Measurements from ENCODE around the gene TIMP4. TPM values are rescaled to one million over a fixed set of nuclear protein-coding genes. Genes with fewer than 3 reads are reported as not detected.
A peak's percentile ranks its signal among the peaks of the same experiment; 100 is the strongest.

Gene TIMP4
- polyA plus RNA-seq, 1 of the 3 experiments (the other 2 are of a cell fraction) = not detected

DNA sequence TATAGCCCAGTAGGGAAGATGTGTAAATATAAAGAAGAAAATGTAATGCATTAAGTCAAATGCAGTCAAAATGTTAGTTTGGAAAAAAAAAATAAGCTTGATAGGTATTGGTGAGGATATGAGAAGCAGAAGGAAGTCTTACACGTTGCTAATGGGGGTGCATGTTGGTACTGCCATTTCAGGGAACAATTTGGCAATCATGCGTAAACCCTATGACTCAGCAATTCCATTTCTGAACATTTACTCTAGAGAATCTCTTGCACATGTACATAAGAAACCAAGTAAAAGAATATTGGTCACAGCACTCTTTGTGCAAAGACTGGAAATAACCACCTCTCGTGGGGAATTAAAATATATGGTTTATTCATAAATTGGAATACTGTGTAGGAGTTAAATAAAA, 35.5 kb upstream of the TIMP4 start (continued):
- TF ChIP-seq MAX (IDR thresholded peaks at IDR 0.05; ENCODE audit: low read depth) (peak; percentile 55), CTCF (IDR thresholded peaks at IDR 0.05) (no peak)

DNA sequence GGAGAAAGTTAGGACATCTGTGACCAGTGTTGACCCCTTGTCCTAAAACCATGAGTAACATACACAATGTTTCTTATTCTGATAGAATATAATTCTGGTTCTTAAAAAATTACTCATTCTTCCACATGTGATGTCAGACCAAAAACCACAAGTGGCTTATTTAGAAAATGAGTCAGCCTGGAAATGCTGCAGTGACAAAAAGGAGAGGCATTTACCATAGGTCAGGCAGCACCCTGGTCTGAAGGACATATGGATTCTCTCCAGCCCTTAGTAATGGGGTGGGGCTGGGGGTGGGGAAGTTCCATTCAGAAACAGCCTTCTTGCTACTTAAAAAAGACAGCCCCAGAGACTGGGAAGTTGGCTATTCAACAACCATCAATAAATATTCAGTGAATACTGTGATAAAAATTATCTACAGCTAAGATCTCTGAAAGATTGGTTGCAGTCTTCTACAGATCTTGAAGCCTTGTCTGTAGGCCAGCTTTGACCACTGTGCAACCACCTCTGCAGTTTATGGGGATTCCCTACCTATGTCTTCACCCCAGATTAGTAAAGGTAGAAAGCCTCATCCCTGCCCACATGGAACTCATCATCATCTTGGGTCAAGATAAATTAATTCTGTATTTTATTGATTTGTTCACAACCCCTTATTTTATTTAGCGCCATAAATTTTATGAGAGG, 34.9 kb upstream of the TIMP4 start:
- CTCF ChIA-PET = no interaction called here
- Histone ChIP-seq H3K4me2 (peak overlapping the region; percentile 41), H2AFZ (ENCODE audit: low read depth) (no peak overlapping the region), H4K20me1 (ENCODE audit: insufficient read depth) (no peaks in the 10 kb centered on the region), H3K9me2 (no peaks in the 10 kb centered on the region), H3K9ac (peak overlapping the region; percentile 31; the same call in 1 of the 2 replicates), H3K4me3 (ENCODE audit: low read depth in 2 of 2, low read length in 1 of 2) (no peak overlapping the region), H3K9me3 (no peaks in the 10 kb centered on the region), H3K36me3 (replicated peaks in 1 of 2; ENCODE audit: control insufficient read depth in 1 of 2, insufficient read depth in 2 of 2, low read length in 1 of 2) (no peaks in the 10 kb centered on the region), H3K4me1 (ENCODE audit: control insufficient read depth in 1 of 2, insufficient read depth in 2 of 2, low read depth in 1 of 2, low read length in 1 of 2) (peaks cover 0 to 27% of the 10 kb centered on the region in 2 experiments), H3K27ac (ENCODE audit: low read depth in 2 of 2, low read length in 1 of 2) (peak overlapping the region; percentile 2 to 91; a peak in 3 of 4 replicates), H3K79me2 (ENCODE audit: insufficient read depth) (no peaks in the 10 kb centered on the region), H3F3A (replicated peaks; ENCODE audit: insufficient read depth) (peaks cover 17% of the 10 kb centered on the region), H3K27me3 (ENCODE audit: insufficient read depth) (no peaks in the 10 kb centered on the region)
- TF ChIP-seq, protein P1, sequence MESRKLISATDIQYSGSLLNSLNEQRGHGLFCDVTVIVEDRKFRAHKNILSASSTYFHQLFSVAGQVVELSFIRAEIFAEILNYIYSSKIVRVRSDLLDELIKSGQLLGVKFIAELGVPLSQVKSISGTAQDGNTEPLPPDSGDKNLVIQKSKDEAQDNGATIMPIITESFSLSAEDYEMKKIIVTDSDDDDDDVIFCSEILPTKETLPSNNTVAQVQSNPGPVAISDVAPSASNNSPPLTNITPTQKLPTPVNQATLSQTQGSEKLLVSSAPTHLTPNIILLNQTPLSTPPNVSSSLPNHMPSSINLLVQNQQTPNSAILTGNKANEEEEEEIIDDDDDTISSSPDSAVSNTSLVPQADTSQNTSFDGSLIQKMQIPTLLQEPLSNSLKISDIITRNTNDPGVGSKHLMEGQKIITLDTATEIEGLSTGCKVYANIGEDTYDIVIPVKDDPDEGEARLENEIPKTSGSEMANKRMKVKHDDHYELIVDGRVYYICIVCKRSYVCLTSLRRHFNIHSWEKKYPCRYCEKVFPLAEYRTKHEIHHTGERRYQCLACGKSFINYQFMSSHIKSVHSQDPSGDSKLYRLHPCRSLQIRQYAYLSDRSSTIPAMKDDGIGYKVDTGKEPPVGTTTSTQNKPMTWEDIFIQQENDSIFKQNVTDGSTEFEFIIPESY (IDR thresholded peaks at IDR 0.05; ENCODE audit: borderline replicate concordance, low read depth) = peak; percentile 39; the same call in 1 of the 2 replicates
- TF ChIP-seq, protein P2, sequence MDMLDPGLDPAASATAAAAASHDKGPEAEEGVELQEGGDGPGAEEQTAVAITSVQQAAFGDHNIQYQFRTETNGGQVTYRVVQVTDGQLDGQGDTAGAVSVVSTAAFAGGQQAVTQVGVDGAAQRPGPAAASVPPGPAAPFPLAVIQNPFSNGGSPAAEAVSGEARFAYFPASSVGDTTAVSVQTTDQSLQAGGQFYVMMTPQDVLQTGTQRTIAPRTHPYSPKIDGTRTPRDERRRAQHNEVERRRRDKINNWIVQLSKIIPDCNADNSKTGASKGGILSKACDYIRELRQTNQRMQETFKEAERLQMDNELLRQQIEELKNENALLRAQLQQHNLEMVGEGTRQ (IDR thresholded peaks at IDR 0.05; ENCODE audit: borderline replicate concordance, low read depth, low read length) = no peak
- TF ChIP-seq FOXJ3 (CRISPR knock-in tag; IDR thresholded peaks at IDR 0.05) (no peak), MEF2A (IDR thresholded peaks at IDR 0.05; ENCODE audit: borderline replicate concordance, low read depth) (peak; percentile 99), TCF12 (IDR thresholded peaks at IDR 0.05) (peak; percentile 94), EP300 (IDR thresholded peaks at IDR 0.05; ENCODE audit: borderline replicate concordance in 1 of 2, low read depth in 1 of 2, low read length in 1 of 2) (peak; percentile 20 to 96; a peak in 3 of 4 replicates), MXI1 (IDR thresholded peaks at IDR 0.05; ENCODE audit: low read depth, low read length) (no peak; the same call in 1 of the 2 replicates), SIN3A (IDR thresholded peaks at IDR 0.05; ENCODE audit: borderline replicate concordance, low read depth, low read length) (peak; percentile 61; the same call in 1 of the 2 replicates), POLR2AphosphoS5 (IDR thresholded peaks at IDR 0.05; ENCODE audit: low read depth, low read length) (peak; percentile 74; the same call in 1 of the 2 replicates), MAX (IDR thresholded peaks at IDR 0.05; ENCODE audit: low read depth) (0 out of 2 replicates have a peak, but pooled peaks have one; percentile 12), NFIC (IDR thresholded peaks at IDR 0.05; ENCODE audit: borderline replicate concordance) (peak; percentile 79), JUND (IDR thresholded peaks at IDR 0.05) (peak; percentile 99), FOXM1 (IDR thresholded peaks at IDR 0.05; ENCODE audit: low read depth) (peak; percentile 54; the same call in 1 of the 2 replicates), RXRA (IDR thresholded peaks at IDR 0.05; ENCODE audit: borderline replicate concordance, low read depth) (peak; percentile 96), FOSL2 (IDR thresholded peaks at IDR 0.05; ENCODE audit: borderline replicate concordance, low read depth) (peak; percentile 99), TEAD4 (IDR thresholded peaks at IDR 0.05; ENCODE audit: borderline replicate concordance, insufficient read depth) (peak; percentile 81; the same call in 1 of the 2 replicates), RAD21 (IDR thresholded peaks at IDR 0.05; ENCODE audit: low read length) (no peak)
- TF ChIP-seq, protein P3, sequence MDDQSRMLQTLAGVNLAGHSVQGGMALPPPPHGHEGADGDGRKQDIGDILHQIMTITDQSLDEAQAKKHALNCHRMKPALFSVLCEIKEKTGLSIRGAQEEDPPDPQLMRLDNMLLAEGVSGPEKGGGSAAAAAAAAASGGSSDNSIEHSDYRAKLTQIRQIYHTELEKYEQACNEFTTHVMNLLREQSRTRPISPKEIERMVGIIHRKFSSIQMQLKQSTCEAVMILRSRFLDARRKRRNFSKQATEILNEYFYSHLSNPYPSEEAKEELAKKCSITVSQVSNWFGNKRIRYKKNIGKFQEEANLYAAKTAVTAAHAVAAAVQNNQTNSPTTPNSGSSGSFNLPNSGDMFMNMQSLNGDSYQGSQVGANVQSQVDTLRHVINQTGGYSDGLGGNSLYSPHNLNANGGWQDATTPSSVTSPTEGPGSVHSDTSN (IDR thresholded peaks at IDR 0.05) = peak; percentile 86
- TF ChIP-seq, protein P4, sequence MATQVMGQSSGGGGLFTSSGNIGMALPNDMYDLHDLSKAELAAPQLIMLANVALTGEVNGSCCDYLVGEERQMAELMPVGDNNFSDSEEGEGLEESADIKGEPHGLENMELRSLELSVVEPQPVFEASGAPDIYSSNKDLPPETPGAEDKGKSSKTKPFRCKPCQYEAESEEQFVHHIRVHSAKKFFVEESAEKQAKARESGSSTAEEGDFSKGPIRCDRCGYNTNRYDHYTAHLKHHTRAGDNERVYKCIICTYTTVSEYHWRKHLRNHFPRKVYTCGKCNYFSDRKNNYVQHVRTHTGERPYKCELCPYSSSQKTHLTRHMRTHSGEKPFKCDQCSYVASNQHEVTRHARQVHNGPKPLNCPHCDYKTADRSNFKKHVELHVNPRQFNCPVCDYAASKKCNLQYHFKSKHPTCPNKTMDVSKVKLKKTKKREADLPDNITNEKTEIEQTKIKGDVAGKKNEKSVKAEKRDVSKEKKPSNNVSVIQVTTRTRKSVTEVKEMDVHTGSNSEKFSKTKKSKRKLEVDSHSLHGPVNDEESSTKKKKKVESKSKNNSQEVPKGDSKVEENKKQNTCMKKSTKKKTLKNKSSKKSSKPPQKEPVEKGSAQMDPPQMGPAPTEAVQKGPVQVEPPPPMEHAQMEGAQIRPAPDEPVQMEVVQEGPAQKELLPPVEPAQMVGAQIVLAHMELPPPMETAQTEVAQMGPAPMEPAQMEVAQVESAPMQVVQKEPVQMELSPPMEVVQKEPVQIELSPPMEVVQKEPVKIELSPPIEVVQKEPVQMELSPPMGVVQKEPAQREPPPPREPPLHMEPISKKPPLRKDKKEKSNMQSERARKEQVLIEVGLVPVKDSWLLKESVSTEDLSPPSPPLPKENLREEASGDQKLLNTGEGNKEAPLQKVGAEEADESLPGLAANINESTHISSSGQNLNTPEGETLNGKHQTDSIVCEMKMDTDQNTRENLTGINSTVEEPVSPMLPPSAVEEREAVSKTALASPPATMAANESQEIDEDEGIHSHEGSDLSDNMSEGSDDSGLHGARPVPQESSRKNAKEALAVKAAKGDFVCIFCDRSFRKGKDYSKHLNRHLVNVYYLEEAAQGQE (IDR thresholded peaks at IDR 0.05; ENCODE audit: low read depth, low read length) = peak; percentile 49; the same call in 1 of the 2 replicates
- POLR2A ChIA-PET = no interaction called here
- 98% methylated on average over 1 of the region's 1 CpG for WGBS (ENCODE audit: low lambda C conversion rate)
- DNase-seq = no peak

Measured in SK-N-SH (cell line).